OCI-LY7 (cell line): ENCODE measurements around the gene ZNF350.

ENCODE experiments used
- CTCF ChIP-seq: fragments of 200-600 bp; sonication (generic); conservative IDR thresholded peaks from 2 replicates; pipeline ENCODE4 v1.5.1; 2014; ENCODE audit warnings: mild to moderate bottlenecking, antibody characterized with exemption, low read length, moderate library complexity, mixed read lengths
- EZH2phosphoT487 ChIP-seq: fragments of 200-600 bp; sonication (generic); IDR thresholded peaks from 2 replicates; pipeline ENCODE4 v1.6.1; 2018; ENCODE audit warnings: low read depth, borderline replicate concordance, mild to moderate bottlenecking, mixed run types, antibody characterized with exemption, low read length, moderate library complexity, mixed read lengths

DNA sequence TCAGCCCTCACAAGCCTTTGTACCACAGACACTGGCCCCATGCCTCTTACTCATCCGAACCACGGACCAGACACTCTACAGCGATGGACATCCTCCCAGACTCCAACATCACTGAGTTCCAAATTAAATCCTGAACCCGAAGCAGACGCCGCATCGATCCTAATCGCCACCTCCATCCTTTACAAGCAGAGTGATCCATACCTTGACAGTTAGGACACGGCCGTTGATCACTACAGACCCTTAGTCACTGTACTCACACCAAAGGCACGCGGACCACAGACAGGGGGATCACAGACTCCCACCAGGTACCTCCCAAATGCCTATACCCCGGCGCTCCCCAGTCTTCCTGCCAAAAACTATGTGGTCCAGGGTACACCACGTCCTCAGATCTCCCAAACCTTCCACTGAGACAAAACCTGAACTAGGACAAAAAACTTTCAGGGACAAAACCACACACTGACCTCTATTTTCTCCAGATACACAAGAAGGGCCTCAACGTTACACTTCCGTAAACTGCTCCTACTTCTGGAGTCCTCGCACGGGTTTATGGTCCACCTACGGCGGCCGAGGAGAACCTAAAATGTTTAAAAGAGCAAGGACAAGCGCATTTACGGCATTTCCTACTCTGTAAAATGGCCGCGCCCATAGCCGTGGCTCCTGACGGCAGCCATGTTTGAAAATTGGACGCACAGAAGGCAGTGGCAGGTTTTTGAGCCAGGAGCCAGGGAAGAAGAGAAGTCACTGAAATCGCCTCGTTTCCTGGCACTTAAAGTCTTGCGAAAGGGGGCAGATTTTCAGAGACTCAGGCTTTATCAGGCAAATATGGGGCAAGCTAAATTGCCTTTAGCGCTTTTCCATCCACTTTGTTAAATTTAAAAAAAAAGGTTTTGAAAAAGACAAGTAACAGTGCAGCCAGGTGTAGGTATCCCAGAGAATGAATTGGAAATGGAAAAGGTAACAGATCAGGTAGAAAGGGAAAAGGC lies at the start of gene ZNF350:
- no peak for TF ChIP-seq CTCF
- TF ChIP-seq EZH2phosphoT487 = no peak
